ENCODE results near the gene TMCO1. TPM values are rescaled to one million over a fixed set of nuclear protein-coding genes. Genes with fewer than 3 reads are reported as not detected.
"Not testable (repeated sequence)": the region's sequence is repeated elsewhere in the genome, so short reads cannot be mapped to it uniquely, and the experiment has no call there.

TMCO1 gene
- total and polyA plus RNA-seq, 2 donors from 2014 or later = 109 to 149 TPM

- FAIRE-seq (no peak), DNase-seq (no peak)
- Histone ChIP-seq H3K4me3 (ENCODE audit: low read length in 3 of 3) (no peak overlapping the region), H3K9me3 (ENCODE audit: control insufficient read depth in 2 of 3, insufficient read depth in 1 of 3, low read length in 3 of 3) (no peaks in the 10 kb centered on the region), H3K27me3 (ENCODE audit: control insufficient read depth, insufficient read depth, low read length) (no peaks in the 10 kb centered on the region), H3K9ac (ENCODE audit: low read length in 3 of 3) (no peak overlapping the region), H3K36me3 (ENCODE audit: control insufficient read depth in 2 of 3, insufficient read depth in 3 of 3, low read length in 3 of 3) (peaks cover 0 to 8% (median 0%) of the 10 kb centered on the region in 3 donors), H3K27ac (ENCODE audit: low read depth in 2 of 2, low read length in 2 of 2) (no peak overlapping the region), H3K4me1 (ENCODE audit: control insufficient read depth in 2 of 3, insufficient read depth in 2 of 3, low read depth in 1 of 3, low read length in 3 of 3) (no peaks in the 10 kb centered on the region)
- intact Hi-C loops (cut with DNase I) = no loop called here
- TF ChIP-seq CTCF (IDR thresholded peaks at IDR 0.05; ENCODE audit: borderline replicate concordance, extremely low read depth, insufficient read depth) = no peak
Measured at GRCh38 chr1:165726841-165727240, 41.8 kb downstream of the TMCO1 start.

- intact Hi-C loops (cut with DNase I) = no loop called here
- no peak for FAIRE-seq
Measured at GRCh38 chr1:165726169-165726568, 42.5 kb downstream of the TMCO1 start.

GRCh38 chr1:165717918-165718515 is 50.7 kb downstream of the TMCO1 start:
- Histone ChIP-seq H3K4me3 (ENCODE audit: low read length in 3 of 3) (no peak overlapping the region), H3K9ac (ENCODE audit: low read length in 3 of 3) (no peak overlapping the region), H3K27ac (ENCODE audit: low read depth in 2 of 2, low read length in 2 of 2) (no peak overlapping the region), H3K9me3 (ENCODE audit: control insufficient read depth in 2 of 3, insufficient read depth in 1 of 3, low read length in 3 of 3) (no peaks in the 10 kb centered on the region), H3K4me1 (ENCODE audit: control insufficient read depth in 2 of 3, insufficient read depth in 2 of 3, low read depth in 1 of 3, low read length in 3 of 3) (no peaks in the 10 kb centered on the region), H3K27me3 (ENCODE audit: control insufficient read depth, insufficient read depth, low read length) (no peaks in the 10 kb centered on the region), H3K36me3 (ENCODE audit: control insufficient read depth in 2 of 3, insufficient read depth in 3 of 3, low read length in 3 of 3) (no peaks in the 10 kb centered on the region)
- intact Hi-C loops (cut with DNase I) = no loop called here
- FAIRE-seq (no peak), DNase-seq (peak in 3 of 5 donors; percentile 55 to 77 (median 68))
- peak; percentile 70 for TF ChIP-seq CTCF (IDR thresholded peaks at IDR 0.05; ENCODE audit: borderline replicate concordance, extremely low read depth, insufficient read depth)

More at GRCh38 chr1:165726169-165726568, 42.5 kb downstream of the TMCO1 start:
- Histone ChIP-seq H3K27me3 (ENCODE audit: control insufficient read depth, insufficient read depth, low read length) (no peaks in the 10 kb centered on the region), H3K9ac (ENCODE audit: low read length in 3 of 3) (no peak overlapping the region), H3K36me3 (ENCODE audit: control insufficient read depth in 2 of 3, insufficient read depth in 3 of 3, low read length in 3 of 3) (peaks cover 0 to 8% (median 0%) of the 10 kb centered on the region in 3 donors), H3K4me3 (ENCODE audit: low read length in 3 of 3) (no peak overlapping the region), H3K9me3 (ENCODE audit: control insufficient read depth in 2 of 3, insufficient read depth in 1 of 3, low read length in 3 of 3) (no peaks in the 10 kb centered on the region), H3K27ac (ENCODE audit: low read depth in 2 of 2, low read length in 2 of 2) (no peak overlapping the region), H3K4me1 (ENCODE audit: control insufficient read depth in 2 of 3, insufficient read depth in 2 of 3, low read depth in 1 of 3, low read length in 3 of 3) (no peaks in the 10 kb centered on the region)
- TF ChIP-seq CTCF (IDR thresholded peaks at IDR 0.05; ENCODE audit: borderline replicate concordance, extremely low read depth, insufficient read depth) = no peak
- DNase-seq = no peak

- H3K4me1 ChIP-seq (ENCODE audit: control insufficient read depth in 2 of 3, insufficient read depth in 2 of 3, low read depth in 1 of 3, low read length in 3 of 3); FAIRE-seq; H3K27me3 ChIP-seq (ENCODE audit: control insufficient read depth, insufficient read depth, low read length); DNase-seq; H3K27ac ChIP-seq (ENCODE audit: low read depth in 2 of 2, low read length in 2 of 2); H3K9me3 ChIP-seq (ENCODE audit: control insufficient read depth in 2 of 3, insufficient read depth in 1 of 3, low read length in 3 of 3); H3K36me3 ChIP-seq (ENCODE audit: control insufficient read depth in 2 of 3, insufficient read depth in 3 of 3, low read length in 3 of 3); H3K4me3 ChIP-seq (ENCODE audit: low read length in 3 of 3); intact Hi-C loops (cut with DNase I); H3K9ac ChIP-seq (ENCODE audit: low read length in 3 of 3): not testable (repeated sequence)
Measured at GRCh38 chr1:165716265-165717051, 52.2 kb downstream of the TMCO1 start.

All from kidney (tissue), 14 donors.